Measurements from ENCODE around the gene GDPD5.

GDPD5 gene

DNA sequence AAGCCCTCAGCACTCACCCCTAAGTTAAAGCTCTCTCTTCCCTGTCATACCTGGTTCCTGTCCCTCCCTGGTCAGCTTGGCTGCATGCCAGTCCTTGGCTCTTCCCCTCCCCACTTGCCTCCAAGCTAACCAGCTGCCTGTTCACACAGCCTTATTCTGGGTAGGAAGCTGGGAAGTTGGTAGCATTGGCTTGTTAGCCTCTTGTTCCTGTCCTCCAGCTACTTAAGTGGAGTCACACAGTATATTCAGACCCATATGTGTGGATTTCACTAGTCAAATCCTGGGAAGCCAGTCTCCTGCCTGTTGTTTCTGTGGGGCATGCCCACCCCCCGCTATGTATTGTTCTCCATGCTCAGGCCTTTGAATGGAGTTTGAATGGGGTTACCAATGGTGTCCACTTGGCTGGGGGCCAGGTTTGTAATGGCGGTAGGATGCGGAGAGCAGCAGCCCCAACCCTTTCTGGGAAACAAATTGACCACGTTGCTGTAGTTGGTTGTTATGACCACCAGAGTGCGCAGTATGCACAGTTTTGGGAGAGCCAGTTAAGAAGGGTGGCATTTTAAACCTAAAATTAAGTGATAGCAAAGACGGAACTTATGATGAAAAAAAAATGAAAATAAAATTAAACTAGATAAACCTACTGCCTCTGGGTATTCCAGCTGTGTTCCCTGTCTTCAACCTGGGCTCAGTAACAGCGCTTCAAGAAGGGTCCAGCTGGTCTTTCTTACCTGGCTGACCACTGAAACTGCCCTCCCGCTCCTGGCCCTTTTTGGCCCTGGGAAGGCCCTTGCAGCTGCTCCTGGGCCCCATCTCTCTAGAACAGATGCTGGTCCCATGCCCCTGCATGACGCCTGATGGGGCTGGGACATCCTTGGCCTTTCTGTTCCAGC, 137.1 kb downstream of the GDPD5 start:
- peak; percentile 82 for DNase-seq

DNA sequence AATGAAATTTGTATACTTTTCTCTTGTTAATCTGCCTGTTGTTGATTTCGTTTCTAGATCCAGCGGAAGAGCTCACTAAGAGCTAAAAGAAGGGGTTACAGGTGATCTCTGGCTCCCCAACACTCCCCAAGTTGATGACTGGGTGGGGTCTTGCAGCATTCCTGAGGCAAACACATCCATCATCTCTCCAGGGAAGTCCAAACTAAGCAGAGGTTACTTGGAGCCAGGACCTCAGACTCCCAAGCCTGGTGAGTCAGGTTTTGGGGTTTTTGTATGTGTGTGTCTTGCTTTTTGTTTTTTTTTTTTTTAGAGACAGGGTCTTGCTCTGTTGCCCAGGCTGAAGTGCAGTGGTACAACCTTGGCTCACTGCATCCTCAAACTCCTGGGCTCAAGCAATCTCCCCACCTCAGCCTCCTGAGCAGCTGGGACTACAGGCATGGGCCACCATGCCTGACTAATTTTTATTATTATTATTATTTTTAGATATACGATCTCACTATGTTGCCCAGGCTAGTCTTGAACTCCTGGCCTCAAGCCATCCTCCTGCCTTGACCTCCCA, 137.9 kb downstream of the GDPD5 start:
- DNase-seq, result no peak

DNA sequence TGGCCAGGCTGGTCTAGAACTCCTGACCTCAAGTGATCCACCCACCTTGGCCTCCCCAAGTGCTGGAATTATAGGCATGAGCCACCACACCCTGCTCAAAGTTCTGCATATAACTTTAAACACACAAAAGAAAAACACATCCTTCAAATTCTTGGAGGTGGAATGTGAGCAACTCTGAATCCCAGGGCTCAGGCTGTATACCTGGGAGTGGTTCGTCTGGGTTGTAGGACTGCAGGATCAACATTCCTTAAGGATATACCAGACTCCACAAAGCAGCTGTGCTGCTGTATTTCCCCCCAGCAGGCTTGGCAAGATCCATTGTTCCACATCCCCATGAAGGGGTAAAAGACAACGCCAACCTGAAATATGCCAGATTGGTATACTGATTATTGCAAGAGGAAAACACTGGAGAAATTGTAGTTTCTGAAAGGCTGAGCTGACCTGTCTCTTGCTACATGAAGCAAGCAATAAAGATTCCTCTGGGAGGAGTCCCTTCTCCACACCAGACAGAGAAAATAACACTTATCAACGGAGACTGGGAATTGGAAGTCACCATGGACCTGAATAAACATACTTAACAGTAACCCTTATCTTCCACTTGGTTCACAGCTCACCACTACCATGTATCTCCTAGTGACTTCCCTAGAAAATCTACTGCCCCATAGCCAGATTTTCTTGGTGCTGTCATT, 138.7 kb downstream of the GDPD5 start:
- DNase-seq, result peak; percentile 12
